HG03558 (cell line): ENCODE data around the gene SUSD5.
A peak's percentile ranks its signal among the peaks of the same experiment; 100 is the strongest.
"Not testable (repeated sequence)": the region's sequence is repeated elsewhere in the genome, so short reads cannot be mapped to it uniquely, and the experiment has no call there.

Source experiments
- ATAC-seq: cut with Tn5 transposase; IDR thresholded peaks from one replicate; pipeline ENCODE4 v1.9.1; 2021; ENCODE audit warnings: moderate number of reproducible peaks; ENCODE audit not compliant: unreplicated experiment; ENCODE audit errors: extremely low read depth

Gene SUSD5

GRCh38 chr3:33124638-33125037, 94.0 kb downstream of the SUSD5 start:
- ATAC-seq: no peak

GRCh38 chr3:33122991-33123390, 95.6 kb downstream of the SUSD5 start:
- no peak for ATAC-seq

GRCh38 chr3:33119891-33120290, 98.7 kb downstream of the SUSD5 start:
- ATAC-seq: no peak

GRCh38 chr3:33117461-33117860, 101.1 kb downstream of the SUSD5 start:
- no peak for ATAC-seq

- no peak for ATAC-seq
Measured at GRCh38 chr3:33115024-33115768, 103.4 kb downstream of the SUSD5 start.

GRCh38 chr3:33114622-33115023, 104.0 kb downstream of the SUSD5 start:
- ATAC-seq: no peak

GRCh38 chr3:33113772-33114621, 104.6 kb downstream of the SUSD5 start, which contains the start of gene CRTAP:
Gene CRTAP, plus strand, starts transcription at chr3:33114014. Its CDS starts 64 bp downstream, at chr3:33114078.
- peak; percentile 48 for ATAC-seq

- peak; percentile 40 for ATAC-seq
Measured at GRCh38 chr3:33111581-33111980, 107.0 kb downstream of the SUSD5 start.

GRCh38 chr3:33106854-33107253, 111.8 kb downstream of the SUSD5 start:
- not testable (repeated sequence) for ATAC-seq

GRCh38 chr3:33105341-33105948, 113.2 kb downstream of the SUSD5 start:
- ATAC-seq: no peak

- ATAC-seq: no peak
Measured at GRCh38 chr3:33104803-33105202, 113.8 kb downstream of the SUSD5 start.

GRCh38 chr3:33103480-33103879, 115.1 kb downstream of the SUSD5 start:
- ATAC-seq: no peak

GRCh38 chr3:33103034-33103433, 115.6 kb downstream of the SUSD5 start:
- no peak for ATAC-seq

GRCh38 chr3:33100229-33100628, 118.4 kb downstream of the SUSD5 start:
- ATAC-seq: no peak
